ENCODE measurements around the gene MYOZ3. TPM values are rescaled to one million over a fixed set of nuclear protein-coding genes. Genes with fewer than 3 reads are reported as not detected.

Gene MYOZ3
- total RNA-seq, 1 experiment from 2014 or later = 1.7 TPM

GRCh38 chr5:150659360-150660107 lies 1.5 kb upstream of the MYOZ3 start:
- ATAC-seq = no peak

More at GRCh38 chr5:150659360-150660107, 1.5 kb upstream of the MYOZ3 start:
- no peak for TF ChIP-seq POLR2AphosphoS5 (IDR thresholded peaks at IDR 0.05; ENCODE audit: low read depth, low read length)
- TF ChIP-seq TCF7L2 (IDR thresholded peaks at IDR 0.05; ENCODE audit: low read depth, low read length) = no peak
- no peak for TF ChIP-seq CTCF (IDR thresholded peaks at IDR 0.05)
- no peak for TF ChIP-seq REST (IDR thresholded peaks at IDR 0.05; ENCODE audit: insufficient read depth in 1 of 2, low read depth in 2 of 2, low read length in 1 of 2)
- TF ChIP-seq SIN3A (IDR thresholded peaks at IDR 0.05; ENCODE audit: borderline replicate concordance, insufficient read depth, low read depth, low read length) = no peak
- DNase-seq (ENCODE audit: low read depth, low spot score) = no peak
- intact Hi-C loops (cut with micrococcal nuclease; ENCODE audit: unreplicated experiment) (no loop called here), in situ Hi-C loops (cut with HindIII; ENCODE audit: low pct_unique_long_range_greater_than_20kb, low sequenced_read_pairs) (no loop called here)
- no TSS peak for BruUV-seq (replicated peaks)
- CTCF ChIA-PET = interaction anchor here (0.6 to 1.3 kb wide), 2 partner anchors 100 to 103 kb away, joined by 4 to 5 read pairs; no protein-coding TSS in a partner anchor
- H3K4me1 ChIP-seq (ENCODE audit: control insufficient read depth, insufficient read depth, low read length) = peaks cover 9% of the 10 kb centered on the region; the same call in 1 of the 2 replicates
- H3K36me3 ChIP-seq (ENCODE audit: control insufficient read depth, insufficient read depth, low read length) = no peaks in the 10 kb centered on the region
- H3K4me3 ChIP-seq (ENCODE audit: low read depth in 2 of 2, low read length in 2 of 2) = no peak overlapping the region
- no peak overlapping the region for H3K27ac ChIP-seq (ENCODE audit: low read length)
- POLR2A ChIA-PET = interaction anchor here (0.5 kb wide), 1 partner anchor 30 kb away, joined by 5 read pairs; no protein-coding TSS in a partner anchor
- H3K9me3 ChIP-seq (ENCODE audit: control insufficient read depth, insufficient read depth, low read depth, low read length) = no peaks in the 10 kb centered on the region
- no peaks in the 10 kb centered on the region for H3K27me3 ChIP-seq (ENCODE audit: control insufficient read depth, insufficient read depth, low read length)
